ENCODE data around the gene NEGR1.

DNA sequence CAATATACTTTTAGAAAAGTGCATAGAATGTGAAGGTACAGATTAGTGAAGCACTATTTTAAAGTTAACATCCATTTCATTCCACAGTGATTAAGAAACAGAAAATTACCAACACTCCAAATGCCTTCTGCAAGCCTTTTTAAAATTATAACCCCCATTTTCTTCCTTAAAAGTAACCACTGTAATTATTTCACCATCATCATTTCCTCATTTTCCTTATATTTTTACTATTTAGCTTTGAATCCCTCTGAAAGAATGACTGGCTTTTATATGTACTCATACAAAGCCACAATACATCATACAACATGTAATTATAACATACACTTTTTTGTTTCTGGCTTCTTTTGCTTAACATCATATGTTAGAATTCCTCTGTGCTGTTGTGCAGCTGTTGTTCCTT, 6.5 kb upstream of the NEGR1 start:
- TF ChIP-seq POLR2AphosphoS5 (IDR thresholded peaks at IDR 0.05) (no peak), EP300 (IDR thresholded peaks at IDR 0.05) (no peak), POLR2A (IDR thresholded peaks at IDR 0.05) (no peak)
- TF ChIP-seq, protein P1, sequence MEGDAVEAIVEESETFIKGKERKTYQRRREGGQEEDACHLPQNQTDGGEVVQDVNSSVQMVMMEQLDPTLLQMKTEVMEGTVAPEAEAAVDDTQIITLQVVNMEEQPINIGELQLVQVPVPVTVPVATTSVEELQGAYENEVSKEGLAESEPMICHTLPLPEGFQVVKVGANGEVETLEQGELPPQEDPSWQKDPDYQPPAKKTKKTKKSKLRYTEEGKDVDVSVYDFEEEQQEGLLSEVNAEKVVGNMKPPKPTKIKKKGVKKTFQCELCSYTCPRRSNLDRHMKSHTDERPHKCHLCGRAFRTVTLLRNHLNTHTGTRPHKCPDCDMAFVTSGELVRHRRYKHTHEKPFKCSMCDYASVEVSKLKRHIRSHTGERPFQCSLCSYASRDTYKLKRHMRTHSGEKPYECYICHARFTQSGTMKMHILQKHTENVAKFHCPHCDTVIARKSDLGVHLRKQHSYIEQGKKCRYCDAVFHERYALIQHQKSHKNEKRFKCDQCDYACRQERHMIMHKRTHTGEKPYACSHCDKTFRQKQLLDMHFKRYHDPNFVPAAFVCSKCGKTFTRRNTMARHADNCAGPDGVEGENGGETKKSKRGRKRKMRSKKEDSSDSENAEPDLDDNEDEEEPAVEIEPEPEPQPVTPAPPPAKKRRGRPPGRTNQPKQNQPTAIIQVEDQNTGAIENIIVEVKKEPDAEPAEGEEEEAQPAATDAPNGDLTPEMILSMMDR (IDR thresholded peaks at IDR 0.05) = no peak
